K562 (cell line): ENCODE data around the gene RTF2. TPM values are rescaled to one million over a fixed set of nuclear protein-coding genes. Genes with fewer than 3 reads are reported as not detected.

ENCODE experiments used
- ATAC-seq: fragments of 200-7000 bp; cut with Tn5 transposase; 3 replicates; pipeline ENCODE4 v1.9.1; 2020; ENCODE audit warnings: moderate library complexity
- BruUV-seq: library from RNA; stranded (reverse); fragments of 400-500 nt; replicated peaks from 2 replicates; lab custom pipeline; 2021; lab: Mats Ljungman, UMichigan
- CTCF ChIA-PET: fragments of 300-600 bp; formaldehyde crosslinking; extraction: SDS; loops from one replicate; lab custom pipeline; 2021; ENCODE audit warnings: low intra/inter-chr PET ratio; lab: Yijun Ruan, JAX
- POLR2A ChIA-PET: fragments of 300-600, 350-650 bp; sonication (Branson Sonifier 250); formaldehyde crosslinking; extraction: SDS; loops from one replicate; lab custom pipeline; 2021; ENCODE audit warnings: antibody characterized with exemption, inconsistent platforms; lab: Yijun Ruan, JAX
- DNase-seq, 4 experiments: peaks; one replicate each; pipeline versions ENCODE4 v3.0.0 to v3.0.0-alpha.2; 2011 to 2018; ENCODE audit warnings: low spot score in 3 of 4, mixed read lengths in 3 of 4; ENCODE audit errors: extremely low read depth in 1 of 4
- FAIRE-seq: peaks from 2 replicates; lab custom pipeline; 2011; peaks lifted over from hg19 to GRCh38; lab: Jason Lieb, UNC
- H2AFZ ChIP-seq: 2 replicates; pipeline ENCODE4 v1.6.0; 2011; ENCODE audit warnings: low read depth, low read length, control low read depth, inconsistent platforms
- H3K27ac ChIP-seq: fragments of 200-600 bp; 3 replicates; pipeline ENCODE4 v1.8.0; 2011; ENCODE audit warnings: low read depth, mild to moderate bottlenecking, control low read depth, inconsistent platforms, low read length, moderate library complexity, mixed read lengths; ENCODE audit errors: extremely low read depth
- H3K27me3 ChIP-seq, 2 experiments: fragments of 300-600 bp in 1 of 2; 2 replicates in 1 of 2; 3 replicates in 1 of 2; pipeline versions ENCODE4 v1.6.0 to v1.8.0; 2011; ENCODE audit warnings: inconsistent platforms in 2 of 2, low read length in 2 of 2, mild to moderate bottlenecking in 1 of 2, mixed read lengths in 1 of 2, moderate library complexity in 1 of 2; ENCODE audit not compliant: control insufficient read depth in 2 of 2, insufficient read depth in 2 of 2
- H3K36me3 ChIP-seq: fragments of 300-600 bp; 3 replicates; pipeline ENCODE4 v1.8.0; 2011; ENCODE audit warnings: mild to moderate bottlenecking, low read length, inconsistent platforms; ENCODE audit not compliant: control insufficient read depth, insufficient read depth
- H3K4me1 ChIP-seq, 2 experiments: fragments of 200-600 bp in 1 of 2; replicated peaks in 1 of 2; 2 replicates in 1 of 2; 3 replicates in 1 of 2; pipeline versions ENCODE4 v1.5.1 to v1.8.0; 2011; ENCODE audit warnings: inconsistent platforms in 2 of 2, low read length in 2 of 2, mild to moderate bottlenecking in 1 of 2, mixed read lengths in 1 of 2, moderate library complexity in 1 of 2; ENCODE audit not compliant: control insufficient read depth in 2 of 2, insufficient read depth in 2 of 2
- H3K4me2 ChIP-seq: 2 replicates; pipeline ENCODE4 v1.6.1; 2011; ENCODE audit warnings: low read length, control low read depth, inconsistent platforms, mixed read lengths; ENCODE audit not compliant: insufficient read depth
- H3K4me3 ChIP-seq: fragments of 200-600 bp; sonication (generic), shearing (Covaris generic); 2 replicates; pipeline ENCODE4 v1.5.1; 2016; ENCODE audit warnings: control low read depth, inconsistent platforms
- H3K79me2 ChIP-seq: fragments of 200-600 bp; 3 replicates; pipeline ENCODE4 v1.8.0; 2011; ENCODE audit warnings: low read length, inconsistent platforms; ENCODE audit not compliant: control insufficient read depth, insufficient read depth
- H3K9ac ChIP-seq, 2 experiments: 2 replicates each; pipeline versions ENCODE4 v1.6.0 to v1.6.1; 2011; ENCODE audit warnings: low read depth in 2 of 2, low read length in 2 of 2, control low read depth in 1 of 2, inconsistent platforms in 1 of 2, mild to moderate bottlenecking in 1 of 2, mixed read lengths in 1 of 2; ENCODE audit not compliant: insufficient read depth in 1 of 2
- H3K9me1 ChIP-seq: one replicate; pipeline ENCODE4 v1.6.0; 2011; ENCODE audit warnings: inconsistent platforms, mild to moderate bottlenecking, low read length, moderate library complexity; ENCODE audit not compliant: control insufficient read depth, insufficient read depth
- H3K9me3 ChIP-seq: replicated peaks from 2 replicates; pipeline ENCODE4 v1.5.1; 2011; ENCODE audit warnings: low read depth, low read length, inconsistent platforms; ENCODE audit not compliant: control insufficient read depth, insufficient read depth
- H4K20me1 ChIP-seq: replicated peaks from 2 replicates; pipeline ENCODE4 v1.6.1; 2011; ENCODE audit warnings: low read length, inconsistent platforms, mixed read lengths; ENCODE audit not compliant: control insufficient read depth, insufficient read depth
- CBX1 ChIP-seq: sonication (generic); IDR thresholded peaks from 2 replicates; pipeline ENCODE4 v1.6.1; 2016; ENCODE audit warnings: antibody characterized with exemption, low read depth, mild to moderate bottlenecking
- CEBPG ChIP-seq, 3 experiments: fragments of 200-800 bp in 1 of 3; sonication (Bioruptor generic) in 1 of 3; sonication (generic) in 1 of 3; formaldehyde crosslinking in 1 of 3; IDR thresholded peaks in 2 of 3; conservative IDR thresholded peaks in 1 of 3; 2 replicates each; pipeline versions ENCODE4 v1.6.1 to v1.8.0; 2016 to 2022; ENCODE audit warnings: missing compliant biosample characterization in 2 of 3, missing genetic modification characterization in 2 of 3, mild to moderate bottlenecking in 1 of 3, missing genetic modification reagents in 1 of 3
- WGBS: fragments of 100-300 bp; shearing (Covaris generic); methylation state at CpG from one replicate; pipeline ENCODE4 v1.1.6; 2016; ENCODE audit warnings: low coverage, mixed read lengths; ENCODE audit not compliant: insufficient coverage; ENCODE audit errors: missing lambda C conversion rate; 5-methylcytosine and 5-hydroxymethylcytosine counted together
- in situ Hi-C: fragments of 300-500 bp; cut with MboI; formaldehyde crosslinking; loops from 4 replicates; pipeline ENCODE4 v1.15.0; 2018; ENCODE audit warnings: inconsistent platforms, mixed read lengths
- intact Hi-C: fragments of 100-400 bp; cut with micrococcal nuclease; formaldehyde crosslinking; loops from 2 replicates; pipeline ENCODE4 v1.14.2; 2022
- polyA plus RNA-seq, 8 experiments: library from polyadenylated mRNA; depleted of rRNA in 4 of 8; stranded (reverse) in 5 of 8; unstranded in 3 of 8; fragments of >200 nt; fragmentation: Nextera tagmentation in 2 of 8; fragmentation: Illumina TruSeq in 1 of 8; extraction: Ambion mirVana in 2 of 8; extraction: Trizol in 1 of 8; gene quantifications; 2 replicates each; pipeline versions ENCODE4 v1.2.1 to v1.2.3, GENCODE V29; 2011 to 2014; ENCODE audit warnings: inconsistent platforms in 1 of 8, missing spikeins in 1 of 8
- total RNA-seq, 7 experiments: library from RNA; depleted of rRNA in 6 of 7; stranded (reverse); fragments of >200 nt in 6 of 7; fragmentation: Illumina TruSeq in 2 of 7; extraction: Trizol in 2 of 7; gene quantifications; 2 replicates each; pipeline versions ENCODE4 v1.2.1 to v1.2.3, GENCODE V29; 2011 to 2021; ENCODE audit warnings: low replicate concordance in 1 of 7
- TF ChIP-seq, protein P1 (sequence below), 2 experiments: fragments of 450-650 bp in 1 of 2; sonication (generic) in 1 of 2; formaldehyde crosslinking in 1 of 2; IDR thresholded peaks in 1 of 2; conservative IDR thresholded peaks in 1 of 2; 2 replicates each; pipeline versions ENCODE4 v1.6.1 to v1.8.1; 2016 to 2023; ENCODE audit warnings: mild to moderate bottlenecking in 2 of 2, moderate library complexity in 2 of 2, inconsistent platforms in 1 of 2, missing genetic modification reagents in 1 of 2

The RTF2 gene
- total and polyA plus RNA-seq, 9 of the 15 experiments (the other 6 are each of a cell fraction or from before 2014, with no cell fraction given), result 67.0 to 177 (median 84.9) TPM

DNA sequence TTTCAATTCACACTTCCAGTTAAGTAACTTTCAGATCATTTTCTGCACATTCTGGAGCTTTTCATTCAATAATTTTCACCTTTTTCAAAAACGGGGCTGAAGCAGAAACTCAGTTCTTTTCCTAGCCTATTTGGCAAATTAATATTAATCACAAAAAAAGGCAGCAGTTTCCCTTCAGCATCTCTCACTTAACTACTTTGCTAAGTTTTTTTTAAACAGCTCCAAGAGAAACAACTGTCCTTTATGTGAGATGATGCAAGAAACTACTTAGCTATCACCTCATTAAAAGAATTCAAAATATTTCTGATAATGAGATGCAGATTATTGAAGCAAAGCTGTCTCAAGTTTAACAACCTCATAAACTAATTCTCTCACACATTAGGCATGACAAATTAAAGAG, 44.5 kb upstream of the RTF2 start:
- no peak overlapping the region for H3K9ac ChIP-seq
- 21% methylated on average over 1 of the region's 1 CpG for WGBS
- H4K20me1 ChIP-seq, result peaks cover 24% of the 10 kb centered on the region
- in situ Hi-C loops, result no loop called here
- ATAC-seq (no peak), FAIRE-seq (no peak), DNase-seq (no peak)
- no peaks in the 10 kb centered on the region for H3K9me1 ChIP-seq
- intact Hi-C loops, result no loop called here
- no peak overlapping the region for H3K4me3 ChIP-seq
- H3K4me2 ChIP-seq, result no peak overlapping the region
- no peak overlapping the region for H3K27ac ChIP-seq
- no peaks in the 10 kb centered on the region for H3K9me3 ChIP-seq
- TF ChIP-seq, protein P1, sequence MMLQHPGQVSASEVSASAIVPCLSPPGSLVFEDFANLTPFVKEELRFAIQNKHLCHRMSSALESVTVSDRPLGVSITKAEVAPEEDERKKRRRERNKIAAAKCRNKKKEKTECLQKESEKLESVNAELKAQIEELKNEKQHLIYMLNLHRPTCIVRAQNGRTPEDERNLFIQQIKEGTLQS (IDR thresholded peaks at IDR 0.05), result peak; percentile 30; the same call in 1 of the 2 replicates
- TF ChIP-seq, protein P1 (CRISPR knock-in tag; conservative IDR thresholded peaks at IDR 0.05), result no peak
- no peak for TF ChIP-seq CEBPG (CRISPR knock-in tag; IDR thresholded peaks at IDR 0.05)
- TF ChIP-seq CEBPG (tag; conservative IDR thresholded peaks at IDR 0.05 in 1 of 2, IDR thresholded peaks at IDR 0.05 in 1 of 2), result 0 out of 4 replicates have a peak, but pooled peaks of 1 of the 2 experiments have one; percentile 26
- no peak for TF ChIP-seq CBX1
- no peak overlapping the region for H2AFZ ChIP-seq
- peaks cover 99% of the 10 kb centered on the region for H3K79me2 ChIP-seq
- H3K27me3 ChIP-seq, result no peaks in the 10 kb centered on the region
- peaks cover 33 to 78% of the 10 kb centered on the region in 2 experiments for H3K4me1 ChIP-seq
- ChIA-PET CTCF (no interaction called here), POLR2A (interaction anchor here (1.6 to 6.8 kb wide), 2 partner anchors 10 to 11 kb away, joined by 6 to 72 read pairs; partner anchors contain the start of gene CASS4)
- BruUV-seq, result no TSS peak
- H3K36me3 ChIP-seq, result peaks cover 81% of the 10 kb centered on the region
